ENCODE results near the gene DENND5A.

DNA sequence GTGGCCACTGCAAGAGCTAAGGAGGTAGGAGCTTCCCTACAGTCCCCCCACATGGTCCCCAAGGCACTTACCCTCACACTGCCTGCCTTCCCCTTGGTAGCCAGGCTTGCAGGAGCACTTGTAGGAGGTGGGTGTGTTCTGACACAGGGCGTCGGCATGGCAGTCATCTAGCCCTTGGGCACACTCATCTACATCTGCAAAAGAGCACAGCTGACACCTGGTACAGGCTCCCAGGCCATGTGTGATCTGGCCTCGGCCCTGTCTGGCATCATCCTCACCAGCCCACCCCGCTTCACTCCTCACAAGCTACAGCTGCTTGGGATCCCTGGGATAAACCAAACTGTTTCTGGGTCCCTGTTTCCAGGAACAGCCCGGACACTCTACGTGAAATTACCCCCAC lies 175.5 kb downstream of the DENND5A start:
- TF ChIP-seq SP1 (IDR thresholded peaks at IDR 0.05) (no peak), BHLHE40 (IDR thresholded peaks at IDR 0.05; ENCODE audit: borderline replicate concordance) (no peak), HDGF (IDR thresholded peaks at IDR 0.05; ENCODE audit: borderline replicate concordance) (no peak), FOXM1 (IDR thresholded peaks at IDR 0.05; ENCODE audit: borderline replicate concordance) (no peak), ARNT (IDR thresholded peaks at IDR 0.05) (no peak), TARDBP (IDR thresholded peaks at IDR 0.05) (no peak), FOXK2 (IDR thresholded peaks at IDR 0.05) (no peak)

Data from HEK293T (cell line).